Transverse colon (tissue), 4 donors: ENCODE data around the gene RFX1. TPM values are rescaled to one million over a fixed set of nuclear protein-coding genes. Genes with fewer than 3 reads are reported as not detected.

Source experiments
- DNase-seq: peaks from one replicate; pipeline ENCODE4 v3.0.0-alpha.2; 2019
- H3K27ac ChIP-seq, 4 donors: fragments of 200-600 bp; sonication (generic); 2 replicates each; pipeline ENCODE4 v1.5.1; 2016 to 2018; ENCODE audit warnings: inconsistent platforms in 4 of 4
- H3K27me3 ChIP-seq: fragments of 200-600 bp; sonication (generic); 2 replicates; pipeline ENCODE4 v1.5.1; 2017; ENCODE audit warnings: inconsistent platforms
- H3K36me3 ChIP-seq, 4 donors: fragments of 200-600 bp; sonication (generic); 2 replicates each; pipeline ENCODE4 v1.5.1; 2017 to 2019; ENCODE audit warnings: inconsistent platforms in 4 of 4
- H3K4me1 ChIP-seq, 4 donors: fragments of 200-600 bp; sonication (generic); 2 replicates each; pipeline ENCODE4 v1.5.1; 2017 to 2020; ENCODE audit warnings: inconsistent platforms in 4 of 4
- H3K4me3 ChIP-seq, 4 donors: fragments of 200-600 bp; sonication (generic); 1 replicate in 1 of 4; 2 replicates in 3 of 4; pipeline versions ENCODE4 v1.5.1 to v1.6.1; 2017 to 2019; ENCODE audit warnings: inconsistent platforms in 4 of 4
- H3K9me3 ChIP-seq, 2 donors: fragments of 200-600 bp; sonication (generic); 2 replicates each; pipeline ENCODE4 v1.5.1; 2017 to 2019; ENCODE audit warnings: inconsistent platforms in 2 of 2
- CTCF ChIP-seq, 5 experiments: fragments of 200-600 bp in 3 of 5; fragments of 450-650 bp in 2 of 5; sonication (generic) in 3 of 5; IDR thresholded peaks; 1 replicate in 2 of 5; 2 replicates in 3 of 5; pipeline ENCODE4 v1.5.1; 2016 to 2017; ENCODE audit warnings: antibody characterized with exemption in 5 of 5, inconsistent platforms in 3 of 5, mild to moderate bottlenecking in 2 of 5, moderate library complexity in 1 of 5
- EP300 ChIP-seq: sonication (generic); formaldehyde crosslinking; IDR thresholded peaks from one replicate; pipeline ENCODE4 v1.6.1; 2017; ENCODE audit warnings: antibody characterized with exemption, low read depth
- POLR2A ChIP-seq: fragments of 450-650 bp; IDR thresholded peaks from one replicate; pipeline ENCODE4 v1.6.1; 2016; ENCODE audit warnings: antibody characterized with exemption, mild to moderate bottlenecking, moderate library complexity
- POLR2AphosphoS5 ChIP-seq, 3 donors: sonication (generic); formaldehyde crosslinking; IDR thresholded peaks; one replicate each; pipeline ENCODE4 v1.6.1; 2016; ENCODE audit warnings: antibody characterized with exemption in 3 of 3
- WGBS, 2 donors: methylation state at CpG; one replicate each; pipeline ENCODE4 v1.1.5; 2018; ENCODE audit warnings: low coverage in 1 of 2; 5-methylcytosine and 5-hydroxymethylcytosine counted together
- in situ Hi-C, 4 donors: fragments of 200-750 bp; cut with MboI; loops; one replicate each; pipeline versions ENCODE4 v1.15.0 to v1.15.1; 2017; ENCODE audit warnings: low sequenced_read_pairs in 3 of 4, low pct_ligation_motif_present in 1 of 4, low pct_unique_long_range_greater_than_20kb in 1 of 4
- intact Hi-C: fragments of 100-400 bp; cut with DNase I; formaldehyde crosslinking; loops from one replicate; pipeline ENCODE4 v1.15.1; 2023; ENCODE audit warnings: low total_unique reads
- total RNA-seq, 4 donors: library from RNA; depleted of rRNA; stranded (reverse); fragments of >200 nt; gene quantifications; one replicate each; pipeline ENCODE4 v1.1.0, GENCODE V29; 2016

The RFX1 gene
- total RNA-seq, 4 donors from 2014 or later: 3.7 to 9.0 (median 8.1) TPM

GRCh38 chr19:13937479-13938300, 68.4 kb downstream of the RFX1 start:
- WGBS, 2 donors: 33 to 52% methylated on average over 3 to 23 of the region's 29 CpGs
- Histone ChIP-seq H3K36me3 (no peaks in the 10 kb centered on the region), H3K4me3 (peak overlapping the region in 1 of 4 donors; percentile 9), H3K27me3 (peaks cover 9% of the 10 kb centered on the region), H3K9me3 (no peaks in the 10 kb centered on the region), H3K27ac (no peak overlapping the region), H3K4me1 (no peaks in the 10 kb centered on the region)
- no peak for DNase-seq
- in situ Hi-C loops (no loop called here), intact Hi-C loops (no loop called here)
- no peak for TF ChIP-seq CTCF (IDR thresholded peaks at IDR 0.05)
- no peak for TF ChIP-seq EP300
- no peak for TF ChIP-seq POLR2AphosphoS5 (IDR thresholded peaks at IDR 0.05)
- no peak for TF ChIP-seq POLR2A

DNA sequence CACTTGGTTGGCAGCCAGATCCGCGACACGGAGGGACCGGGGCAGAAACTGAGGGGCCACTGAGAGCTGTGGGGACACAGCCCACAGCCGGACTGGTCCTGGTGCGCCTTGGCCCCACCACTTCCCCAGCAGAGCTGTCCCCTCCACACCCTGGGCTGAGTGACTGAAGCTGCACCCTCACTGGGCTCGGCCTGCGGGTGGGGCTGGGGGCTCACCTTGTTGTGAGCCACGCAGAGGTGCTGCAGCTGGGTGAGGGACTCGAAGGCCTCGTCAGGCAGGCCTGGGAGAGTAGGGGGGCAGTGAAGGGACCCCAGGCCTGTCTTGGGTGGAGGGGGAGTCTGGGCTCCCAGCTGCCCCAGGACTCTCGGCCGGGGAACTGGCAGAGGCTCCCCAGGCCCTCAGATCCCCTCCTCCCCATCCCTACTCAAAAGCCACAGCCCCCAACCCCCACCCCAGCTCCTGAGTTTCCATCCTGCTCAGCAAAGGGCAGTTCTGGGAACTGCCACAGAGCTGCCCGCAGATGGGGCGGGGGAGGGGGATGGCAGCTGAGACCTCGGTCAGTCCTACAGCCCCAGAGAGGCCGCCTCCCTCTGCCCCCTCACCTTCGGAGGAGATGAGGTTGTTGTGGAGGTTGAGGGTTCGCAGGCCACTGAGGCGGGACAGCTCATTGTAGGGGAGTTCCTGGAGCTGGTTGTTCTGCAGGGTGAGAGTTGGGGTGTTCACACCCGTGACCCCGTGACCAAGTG, 70.2 kb downstream of the RFX1 start:
- H3K27me3 ChIP-seq: peaks cover 9% of the 10 kb centered on the region
- WGBS, 2 donors: 74% methylated on average over 19 of the region's 22 CpGs; no CpG with 5 or more reads in 1 of the 2 donors
- in situ Hi-C loops: no loop called here

GRCh38 chr19:13934785-13935109, 71.4 kb downstream of the RFX1 start:
- peaks cover 0 to 8% (median 0%) of the 10 kb centered on the region in 4 donors for H3K36me3 ChIP-seq
- TF ChIP-seq POLR2A: no peak
- no peak for TF ChIP-seq EP300
- TF ChIP-seq POLR2AphosphoS5 (IDR thresholded peaks at IDR 0.05): no peak
- TF ChIP-seq CTCF (IDR thresholded peaks at IDR 0.05): no peak
- no peak overlapping the region for H3K4me3 ChIP-seq
- H3K9me3 ChIP-seq: no peaks in the 10 kb centered on the region
- peaks cover 9% of the 10 kb centered on the region for H3K27me3 ChIP-seq
- H3K27ac ChIP-seq: no peak overlapping the region
- DNase-seq: no peak
- intact Hi-C loops: no loop called here
- no peaks in the 10 kb centered on the region for H3K4me1 ChIP-seq
- 93% methylated on average over 2 of the region's 2 CpGs; no CpG with 5 or more reads in 1 of the 2 donors for WGBS, 2 donors
- in situ Hi-C loops: no loop called here

More for the DNA sequence above, 70.2 kb downstream of the RFX1 start:
- no peaks in the 10 kb centered on the region for H3K36me3 ChIP-seq
- H3K9me3 ChIP-seq: no peaks in the 10 kb centered on the region
- no peaks in the 10 kb centered on the region for H3K4me1 ChIP-seq
- TF ChIP-seq CTCF (IDR thresholded peaks at IDR 0.05): no peak
- no peak for TF ChIP-seq POLR2AphosphoS5 (IDR thresholded peaks at IDR 0.05)
- TF ChIP-seq EP300: no peak
- no peak for TF ChIP-seq POLR2A
- intact Hi-C loops: no loop called here
- H3K4me3 ChIP-seq: no peak overlapping the region
- H3K27ac ChIP-seq: no peak overlapping the region
- DNase-seq: no peak

DNA sequence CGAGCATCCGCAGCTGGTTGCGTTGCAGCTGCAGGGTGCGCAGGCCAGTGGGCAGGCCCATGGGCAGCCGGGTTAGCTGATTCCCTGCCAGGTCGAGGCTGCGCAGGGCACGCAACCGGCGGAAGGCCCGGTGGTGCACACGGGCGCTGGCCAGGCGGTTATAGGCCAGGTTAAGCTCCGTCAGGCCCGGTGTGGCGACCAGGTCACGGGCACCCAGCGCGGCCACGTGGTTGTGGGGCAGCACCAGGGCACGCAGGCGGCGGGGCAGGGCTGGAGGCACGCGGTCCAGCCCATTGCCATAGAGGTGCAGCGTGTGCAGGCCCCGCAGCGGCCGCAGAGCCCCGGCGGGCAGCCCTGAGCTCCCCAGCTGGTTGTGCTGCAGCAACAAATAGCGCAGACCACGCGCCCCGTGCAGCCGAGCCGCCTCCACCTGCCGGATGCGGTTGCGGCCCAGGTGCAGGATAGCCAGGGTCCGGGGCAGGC, 73.2 kb downstream of the RFX1 start:
- in situ Hi-C loops: no loop called here
- intact Hi-C loops: no loop called here
- Histone ChIP-seq H3K4me1 (no peaks in the 10 kb centered on the region), H3K27ac (no peak overlapping the region), H3K9me3 (no peaks in the 10 kb centered on the region), H3K4me3 (no peak overlapping the region), H3K27me3 (peaks cover 3% of the 10 kb centered on the region), H3K36me3 (peaks cover 0 to 12% (median 0%) of the 10 kb centered on the region in 4 donors)
- 95% methylated on average over 41 of the region's 42 CpGs; no CpG with 5 or more reads in 1 of the 2 donors for WGBS, 2 donors
- no peak for DNase-seq
- TF ChIP-seq POLR2A (peak; percentile 16), CTCF (IDR thresholded peaks at IDR 0.05) (no peak), POLR2AphosphoS5 (IDR thresholded peaks at IDR 0.05) (no peak)
